ENCODE results near the gene LPP.

Gene LPP

DNA sequence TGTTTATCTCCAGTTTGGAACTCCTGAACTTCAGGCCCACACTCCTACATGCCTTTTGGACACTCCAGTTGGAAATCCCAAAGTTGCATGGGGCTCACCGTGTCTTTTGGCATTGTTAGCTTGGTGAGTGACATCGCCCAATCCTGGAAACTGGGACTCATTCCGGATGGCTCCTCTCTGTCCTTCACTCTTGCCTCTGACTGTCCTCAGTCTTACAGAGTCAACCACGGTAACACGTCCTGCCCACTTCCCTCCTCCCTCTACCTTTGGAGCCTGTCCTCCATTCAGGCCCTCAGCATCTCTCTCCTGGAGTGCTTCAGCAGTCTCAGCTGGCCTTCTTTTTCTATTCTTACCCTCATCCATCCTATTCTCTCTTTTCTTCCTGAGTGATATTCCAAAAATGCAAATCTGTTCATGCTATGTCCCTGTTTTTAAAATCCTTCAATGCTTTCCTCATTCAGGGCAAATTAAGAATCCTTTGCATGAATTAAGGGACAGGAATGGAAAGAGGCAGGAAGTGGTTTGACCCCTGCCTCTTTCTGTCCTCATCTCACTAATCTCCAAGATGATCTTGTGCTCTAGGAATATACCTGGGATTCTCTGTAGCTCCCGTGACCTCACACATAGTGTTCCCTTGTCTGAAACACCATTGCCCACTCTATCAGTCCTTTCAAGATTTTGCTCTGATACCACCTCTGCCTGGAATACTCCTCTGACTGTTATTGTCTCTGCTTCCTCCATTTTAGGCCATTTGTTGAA is 42.5 kb downstream of the LPP start:
- in situ Hi-C loops (cut with HindIII; ENCODE audit: low pct_unique_long_range_greater_than_20kb, low sequenced_read_pairs) = no loop called here
- no peak for TF ChIP-seq JUND (IDR thresholded peaks at IDR 0.05; ENCODE audit: low read depth)
- DNase-seq (ENCODE audit: low read depth in 1 of 2, low spot score in 1 of 2) = no peak

DNA sequence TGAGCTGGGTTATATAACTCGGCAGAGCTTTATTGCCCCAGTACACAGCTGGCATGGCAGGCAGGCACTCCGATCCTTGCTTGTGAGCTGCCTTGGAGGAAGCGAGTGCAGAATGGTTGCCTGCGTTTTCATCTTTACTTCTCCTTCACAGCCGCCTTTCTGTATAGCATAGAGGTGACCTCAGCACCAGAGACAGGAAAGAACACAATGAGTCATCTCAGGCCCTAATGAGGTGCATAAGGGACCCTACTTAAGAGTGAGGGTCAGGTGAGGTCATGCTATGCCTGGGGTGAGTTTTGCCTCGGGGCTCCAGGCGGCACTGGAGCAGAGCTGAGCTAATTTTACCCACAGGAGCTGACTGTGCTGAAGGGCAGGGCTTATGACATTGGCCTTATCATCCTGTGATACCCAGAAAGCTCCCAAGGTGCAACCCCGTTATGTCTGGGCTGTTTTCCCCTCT is 43.5 kb downstream of the LPP start:
- no peak for DNase-seq (ENCODE audit: low read depth in 1 of 2, low spot score in 1 of 2)
- in situ Hi-C loops (cut with HindIII; ENCODE audit: low pct_unique_long_range_greater_than_20kb, low sequenced_read_pairs) = no loop called here
- no peak for TF ChIP-seq JUND (IDR thresholded peaks at IDR 0.05; ENCODE audit: low read depth)

DNA sequence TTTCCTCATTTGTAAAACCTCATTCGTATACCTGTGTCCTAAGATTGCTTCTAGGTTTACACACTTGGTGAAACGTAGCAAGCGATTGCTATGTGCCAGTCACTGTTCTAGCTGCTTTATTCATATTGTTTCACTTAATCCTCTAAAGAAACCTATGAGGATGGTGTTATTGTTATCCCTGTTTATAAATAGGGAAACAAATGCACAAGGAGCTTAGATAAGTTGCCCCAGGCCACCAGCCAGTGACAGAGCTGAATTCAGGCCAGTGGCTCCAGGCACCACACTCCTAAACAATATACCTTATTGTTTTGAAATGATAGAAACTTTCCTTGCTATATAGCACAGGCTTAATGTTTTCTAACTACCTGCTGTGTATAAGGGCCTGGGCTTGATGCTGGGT is 44.0 kb downstream of the LPP start:
- no peak for DNase-seq (ENCODE audit: low read depth in 1 of 2, low spot score in 1 of 2)
- in situ Hi-C loops (cut with HindIII; ENCODE audit: low pct_unique_long_range_greater_than_20kb, low sequenced_read_pairs) = no loop called here
- TF ChIP-seq JUND (IDR thresholded peaks at IDR 0.05; ENCODE audit: low read depth) = no peak

- DNase-seq (ENCODE audit: low read depth in 1 of 2, low spot score in 1 of 2) = no peak
- no peak for TF ChIP-seq JUND (IDR thresholded peaks at IDR 0.05; ENCODE audit: low read depth)
- in situ Hi-C loops (cut with HindIII; ENCODE audit: low pct_unique_long_range_greater_than_20kb, low sequenced_read_pairs) = no loop called here
Observed at GRCh38 chr3:188198760-188199327, 44.9 kb downstream of the LPP start.

GRCh38 chr3:188199386-188199785 is 45.4 kb downstream of the LPP start:
- in situ Hi-C loops (cut with HindIII; ENCODE audit: low pct_unique_long_range_greater_than_20kb, low sequenced_read_pairs) = no loop called here
- TF ChIP-seq JUND (IDR thresholded peaks at IDR 0.05; ENCODE audit: low read depth) = no peak

DNA sequence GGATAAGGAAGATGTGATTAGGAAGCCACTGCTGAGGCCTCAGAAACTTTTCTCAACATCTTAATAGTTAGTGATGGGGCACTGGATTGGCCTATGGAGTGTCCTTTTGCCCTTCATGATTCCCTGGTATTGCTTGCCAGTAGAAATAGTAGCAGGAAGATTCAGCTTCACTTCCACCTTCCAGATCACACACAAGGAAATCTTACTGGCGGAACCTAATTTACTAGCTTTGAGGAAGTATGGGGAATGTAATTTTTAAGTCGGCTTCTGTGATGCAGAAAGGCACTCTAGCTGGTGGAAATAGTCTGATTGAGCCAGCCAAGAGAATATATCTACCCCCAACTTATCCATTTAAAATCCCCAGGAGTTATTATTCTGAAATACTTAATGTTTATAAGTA is 46.5 kb downstream of the LPP start:
- in situ Hi-C loops (cut with HindIII; ENCODE audit: low pct_unique_long_range_greater_than_20kb, low sequenced_read_pairs) = no loop called here
- no peak for DNase-seq (ENCODE audit: low read depth in 1 of 2, low spot score in 1 of 2)
- no peak for TF ChIP-seq JUND (IDR thresholded peaks at IDR 0.05; ENCODE audit: low read depth)

More at GRCh38 chr3:188199386-188199785, 45.4 kb downstream of the LPP start:
- no peak for DNase-seq (ENCODE audit: low read depth in 1 of 2, low spot score in 1 of 2)

DNA sequence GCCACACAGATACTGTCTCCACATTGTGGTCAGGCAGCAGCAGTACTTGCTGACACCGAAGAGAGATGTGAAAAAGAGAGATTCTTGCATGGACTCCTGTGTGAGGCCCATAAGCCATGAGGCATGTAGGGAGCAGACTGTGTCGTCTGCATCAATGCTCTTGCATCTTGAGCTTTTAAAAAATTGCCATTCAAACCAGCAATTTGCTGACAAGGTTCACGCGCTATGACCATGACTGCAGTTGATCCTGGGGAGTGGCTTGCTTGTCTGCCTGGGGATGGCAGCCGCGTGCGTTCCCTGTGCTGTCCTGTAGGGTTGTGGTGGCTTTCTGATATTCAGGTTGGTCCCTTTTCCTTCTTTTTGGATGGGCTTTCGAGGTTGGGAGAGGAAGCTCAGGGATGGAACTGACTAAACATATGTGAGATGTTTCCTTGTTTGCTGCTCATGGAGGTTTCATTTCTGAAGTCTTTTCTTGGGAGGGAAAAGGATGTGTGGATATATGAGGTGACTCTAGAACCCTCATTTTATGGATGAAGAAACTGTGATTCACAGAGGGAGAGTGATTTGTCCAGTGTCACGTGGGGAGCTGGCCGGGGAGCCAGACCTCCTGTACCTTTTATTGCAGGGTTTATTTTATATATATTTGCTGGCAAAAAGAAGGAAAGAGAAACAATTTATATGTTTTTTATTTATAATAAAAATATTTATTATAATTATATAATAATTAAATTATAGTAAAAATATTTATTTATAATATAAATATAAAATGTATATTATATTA is 48.6 kb downstream of the LPP start:
- in situ Hi-C loops (cut with HindIII; ENCODE audit: low pct_unique_long_range_greater_than_20kb, low sequenced_read_pairs) = no loop called here
- DNase-seq (ENCODE audit: low read depth in 1 of 2, low spot score in 1 of 2) = peak in 1 of 2 experiments; percentile 65
- TF ChIP-seq JUND (IDR thresholded peaks at IDR 0.05; ENCODE audit: low read depth) = no peak

- in situ Hi-C loops (cut with HindIII; ENCODE audit: low pct_unique_long_range_greater_than_20kb, low sequenced_read_pairs) = no loop called here
- TF ChIP-seq JUND (IDR thresholded peaks at IDR 0.05; ENCODE audit: low read depth) = no peak
- no peak for DNase-seq (ENCODE audit: low read depth in 1 of 2, low spot score in 1 of 2)
Observed at GRCh38 chr3:188204526-188204925, 50.6 kb downstream of the LPP start.

DNA sequence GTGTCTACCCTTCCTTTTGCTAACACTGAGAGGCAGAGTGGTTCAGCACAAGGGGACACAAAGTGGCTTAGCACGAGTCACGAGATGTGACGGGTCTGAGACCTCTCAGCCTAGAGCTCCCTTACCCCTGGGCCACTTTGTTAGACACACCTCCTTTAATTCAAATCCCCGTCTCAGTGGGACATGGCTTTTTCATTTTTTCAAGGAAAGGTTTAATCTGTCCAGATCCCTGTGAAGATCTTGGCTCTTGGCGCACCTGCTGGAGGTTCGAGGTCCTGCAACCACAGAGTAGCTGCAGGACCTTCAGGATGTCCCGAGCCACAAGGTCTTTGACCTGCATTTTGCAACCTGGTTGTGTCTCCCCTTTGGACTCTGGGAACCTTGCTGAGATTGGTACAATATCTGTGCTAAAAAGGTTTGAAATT is 52.0 kb downstream of the LPP start:
- DNase-seq (ENCODE audit: low read depth in 1 of 2, low spot score in 1 of 2) = peak in 1 of 2 experiments; percentile 63
- TF ChIP-seq JUND (IDR thresholded peaks at IDR 0.05; ENCODE audit: low read depth) = no peak
- in situ Hi-C loops (cut with HindIII; ENCODE audit: low pct_unique_long_range_greater_than_20kb, low sequenced_read_pairs) = no loop called here

DNA sequence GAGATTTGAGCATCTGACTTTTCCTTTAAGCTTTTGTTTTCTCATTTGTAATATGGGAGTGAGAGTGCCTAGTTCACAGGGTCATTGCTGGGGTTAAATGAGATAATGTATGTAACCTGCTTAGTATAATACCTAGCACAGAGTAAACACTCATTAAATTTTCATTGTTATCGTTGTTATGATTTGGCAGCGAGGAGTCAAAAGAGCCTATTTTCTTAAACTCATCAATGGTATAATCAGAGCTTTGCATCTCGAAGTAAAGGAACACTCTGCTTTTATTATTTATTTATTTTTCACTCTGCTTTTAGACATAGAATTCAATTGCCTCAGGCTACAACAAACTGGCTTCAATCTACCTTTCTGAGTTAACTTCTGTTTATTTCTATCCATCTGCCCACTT is 52.8 kb downstream of the LPP start:
- peak in 1 of 2 experiments; percentile 71 for DNase-seq (ENCODE audit: low read depth in 1 of 2, low spot score in 1 of 2)
- peak; percentile 55; the same call in 1 of the 2 replicates for TF ChIP-seq JUND (IDR thresholded peaks at IDR 0.05; ENCODE audit: low read depth)
- in situ Hi-C loops (cut with HindIII; ENCODE audit: low pct_unique_long_range_greater_than_20kb, low sequenced_read_pairs) = no loop called here

- in situ Hi-C loops (cut with HindIII; ENCODE audit: low pct_unique_long_range_greater_than_20kb, low sequenced_read_pairs) = no loop called here
- TF ChIP-seq JUND (IDR thresholded peaks at IDR 0.05; ENCODE audit: low read depth) = no peak
- no peak for DNase-seq (ENCODE audit: low read depth in 1 of 2, low spot score in 1 of 2)
Observed at GRCh38 chr3:188207941-188208515, 54.1 kb downstream of the LPP start.

DNA sequence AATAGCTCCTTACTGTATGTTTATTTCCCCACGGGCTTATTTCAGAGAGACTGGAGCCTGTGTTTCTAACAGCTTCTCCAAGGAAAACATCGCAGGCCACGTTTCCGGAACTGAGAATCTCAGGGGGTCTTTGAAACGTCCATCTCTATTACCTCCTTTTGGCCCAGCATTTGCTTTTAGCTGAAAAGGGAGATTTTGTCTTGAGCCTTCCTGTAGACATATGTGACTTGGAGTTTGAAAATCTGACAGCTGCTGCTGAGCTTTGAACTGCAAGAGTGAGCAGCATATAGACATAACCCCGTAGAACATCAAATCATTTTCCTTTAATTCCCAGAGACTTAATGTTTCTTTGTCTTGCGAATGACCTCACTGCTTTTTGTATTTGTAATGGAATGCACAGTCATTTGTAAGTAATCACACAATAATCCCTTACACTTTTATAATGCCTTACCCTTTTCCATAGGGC is 54.6 kb downstream of the LPP start:
- DNase-seq (ENCODE audit: low read depth in 1 of 2, low spot score in 1 of 2) = no peak
- in situ Hi-C loops (cut with HindIII; ENCODE audit: low pct_unique_long_range_greater_than_20kb, low sequenced_read_pairs) = no loop called here
- TF ChIP-seq JUND (IDR thresholded peaks at IDR 0.05; ENCODE audit: low read depth) = no peak
